HUES6 (cell line): ENCODE data around the gene CCNL2.
A peak's percentile ranks its signal among the peaks of the same experiment; 100 is the strongest.

Source experiments
- H3K27ac ChIP-seq: 2 replicates; pipeline ENCODE4 v1.7.0; 2013; ENCODE audit warnings: low read depth, mild to moderate bottlenecking, low read length, inconsistent platforms
- H3K27me3 ChIP-seq: 2 replicates; pipeline ENCODE4 v1.6.1; 2013; ENCODE audit warnings: low read length; ENCODE audit not compliant: control insufficient read depth, insufficient read depth
- H3K36me3 ChIP-seq: 2 replicates; pipeline ENCODE4 v1.6.1; 2013; ENCODE audit warnings: low read length; ENCODE audit not compliant: control insufficient read depth, insufficient read depth
- H3K4me1 ChIP-seq: 2 replicates; pipeline ENCODE4 v1.6.1; 2013; ENCODE audit warnings: low read length; ENCODE audit not compliant: control insufficient read depth, insufficient read depth
- H3K4me3 ChIP-seq: 2 replicates; pipeline ENCODE4 v1.5.1; 2013; ENCODE audit warnings: low read depth, low read length
- H3K9ac ChIP-seq: one replicate; pipeline ENCODE4 v1.6.1; 2013; ENCODE audit warnings: mild to moderate bottlenecking, low read length
- H3K9me3 ChIP-seq: 2 replicates; pipeline ENCODE4 v1.6.1; 2013; ENCODE audit warnings: low read depth, low read length; ENCODE audit not compliant: control insufficient read depth, insufficient read depth

The CCNL2 gene

DNA sequence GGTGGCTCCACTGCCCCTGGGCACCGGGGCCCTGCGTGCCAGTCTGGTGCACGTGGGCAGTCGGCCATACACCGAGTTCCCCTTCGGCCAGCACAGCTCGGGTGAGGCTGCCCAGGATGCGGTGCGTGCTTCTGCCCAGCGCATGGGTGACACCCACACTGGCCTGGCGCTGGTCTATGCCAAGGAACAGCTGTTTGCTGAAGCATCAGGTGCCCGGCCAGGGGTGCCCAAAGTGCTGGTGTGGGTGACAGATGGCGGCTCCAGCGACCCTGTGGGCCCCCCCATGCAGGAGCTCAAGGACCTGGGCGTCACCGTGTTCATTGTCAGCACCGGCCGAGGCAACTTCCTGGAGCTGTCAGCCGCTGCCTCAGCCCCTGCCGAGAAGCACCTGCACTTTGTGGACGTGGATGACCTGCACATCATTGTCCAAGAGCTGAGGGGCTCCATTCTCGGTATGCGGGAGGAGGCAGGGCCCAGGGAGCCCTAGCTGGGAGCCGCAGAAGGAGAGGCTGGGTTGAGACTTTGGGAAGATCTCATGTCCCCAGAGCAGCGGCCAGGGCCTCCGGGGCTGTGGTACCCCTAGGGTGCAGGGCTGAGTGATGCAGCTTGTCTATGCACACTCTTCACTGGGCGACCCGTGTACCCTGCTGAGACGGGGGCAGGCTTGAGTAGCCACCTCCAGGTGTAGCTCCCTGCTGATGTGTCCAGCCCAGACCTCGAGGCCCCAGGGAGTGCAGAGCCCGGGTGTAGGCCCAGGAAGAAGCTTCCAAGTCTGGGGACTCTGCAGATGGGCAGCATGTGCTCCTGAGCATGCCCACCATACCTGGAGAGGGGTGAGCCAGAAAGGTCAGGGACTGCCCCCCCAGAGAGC lies 38.1 kb upstream of the CCNL2 start:
- H3K36me3 ChIP-seq = no peaks in the 10 kb centered on the region; the same call in 1 of the 2 replicates
- no peak overlapping the region for H3K4me3 ChIP-seq
- no peaks in the 10 kb centered on the region for H3K9me3 ChIP-seq
- H3K27ac ChIP-seq = no peak overlapping the region
- H3K9ac ChIP-seq = no peak overlapping the region
- H3K27me3 ChIP-seq = peaks cover 7% of the 10 kb centered on the region; the same call in 1 of the 2 replicates
- H3K4me1 ChIP-seq = peaks cover 48% of the 10 kb centered on the region

DNA sequence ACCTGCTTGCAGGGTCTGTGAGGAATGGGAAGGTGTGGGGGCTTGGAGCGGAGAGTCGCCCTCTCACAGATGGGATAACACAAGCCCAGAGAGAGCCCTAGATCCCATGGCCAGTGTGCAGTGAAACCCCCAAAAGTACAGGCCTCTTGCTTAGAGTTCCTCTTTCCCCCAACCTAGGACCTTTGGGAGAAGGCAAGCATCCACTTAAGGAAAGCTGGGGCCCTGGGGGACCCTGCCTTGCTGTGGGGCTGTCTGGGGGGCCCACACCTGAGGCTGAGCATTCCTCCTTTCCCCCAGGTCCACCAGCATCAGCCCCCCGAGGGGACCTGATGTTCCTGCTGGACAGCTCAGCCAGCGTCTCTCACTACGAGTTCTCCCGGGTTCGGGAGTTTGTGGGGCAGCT lies 37.5 kb upstream of the CCNL2 start:
- Histone ChIP-seq H3K4me3 (peak overlapping the region; percentile 62), H3K9ac (peak overlapping the region; percentile 64), H3K36me3 (no peaks in the 10 kb centered on the region; the same call in 1 of the 2 replicates), H3K4me1 (peaks cover 54% of the 10 kb centered on the region), H3K9me3 (no peaks in the 10 kb centered on the region), H3K27me3 (peaks cover 7% of the 10 kb centered on the region; the same call in 1 of the 2 replicates), H3K27ac (no peak overlapping the region)

DNA sequence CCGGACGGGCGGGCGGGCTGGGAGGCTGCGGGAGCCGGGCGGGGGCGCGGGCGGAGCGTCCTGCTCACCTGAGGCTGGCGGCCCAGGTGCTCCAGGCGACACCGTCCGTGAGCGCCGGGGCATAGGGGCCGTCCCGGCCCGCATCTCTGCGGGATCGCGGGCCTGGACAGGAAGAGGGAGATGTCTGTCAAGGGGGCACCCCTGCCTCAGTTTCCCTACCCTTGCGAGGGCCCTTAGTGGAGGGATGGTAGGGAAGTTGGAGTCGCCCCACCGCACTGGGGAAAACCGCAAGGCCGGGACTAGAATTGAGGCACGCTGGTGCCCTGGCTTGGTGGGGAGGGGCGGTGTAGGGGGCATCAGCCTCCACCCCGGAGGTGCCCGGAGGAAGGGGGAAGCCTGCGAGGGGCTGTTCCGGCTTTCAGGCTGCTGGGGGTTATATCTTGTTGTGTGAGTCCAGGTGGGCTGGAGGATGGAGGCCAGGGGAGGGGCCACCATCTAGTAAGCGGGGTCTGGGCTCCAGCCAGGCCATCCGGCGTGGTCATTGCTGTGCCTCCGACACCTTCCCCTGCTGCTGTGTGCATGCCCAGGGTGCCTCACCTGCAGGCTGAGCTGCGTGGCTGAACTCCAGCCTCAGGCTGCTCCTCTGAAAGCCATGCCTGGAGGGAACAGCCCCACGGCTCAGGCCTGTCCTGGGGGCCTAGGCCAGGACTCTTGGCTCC lies 36.9 kb upstream of the CCNL2 start:
- Histone ChIP-seq H3K36me3 (no peaks in the 10 kb centered on the region; the same call in 1 of the 2 replicates), H3K27ac (no peak overlapping the region), H3K27me3 (peaks cover 7% of the 10 kb centered on the region; the same call in 1 of the 2 replicates), H3K4me3 (peak overlapping the region; percentile 62), H3K9ac (peak overlapping the region; percentile 64), H3K4me1 (peaks cover 57% of the 10 kb centered on the region), H3K9me3 (no peaks in the 10 kb centered on the region)

DNA sequence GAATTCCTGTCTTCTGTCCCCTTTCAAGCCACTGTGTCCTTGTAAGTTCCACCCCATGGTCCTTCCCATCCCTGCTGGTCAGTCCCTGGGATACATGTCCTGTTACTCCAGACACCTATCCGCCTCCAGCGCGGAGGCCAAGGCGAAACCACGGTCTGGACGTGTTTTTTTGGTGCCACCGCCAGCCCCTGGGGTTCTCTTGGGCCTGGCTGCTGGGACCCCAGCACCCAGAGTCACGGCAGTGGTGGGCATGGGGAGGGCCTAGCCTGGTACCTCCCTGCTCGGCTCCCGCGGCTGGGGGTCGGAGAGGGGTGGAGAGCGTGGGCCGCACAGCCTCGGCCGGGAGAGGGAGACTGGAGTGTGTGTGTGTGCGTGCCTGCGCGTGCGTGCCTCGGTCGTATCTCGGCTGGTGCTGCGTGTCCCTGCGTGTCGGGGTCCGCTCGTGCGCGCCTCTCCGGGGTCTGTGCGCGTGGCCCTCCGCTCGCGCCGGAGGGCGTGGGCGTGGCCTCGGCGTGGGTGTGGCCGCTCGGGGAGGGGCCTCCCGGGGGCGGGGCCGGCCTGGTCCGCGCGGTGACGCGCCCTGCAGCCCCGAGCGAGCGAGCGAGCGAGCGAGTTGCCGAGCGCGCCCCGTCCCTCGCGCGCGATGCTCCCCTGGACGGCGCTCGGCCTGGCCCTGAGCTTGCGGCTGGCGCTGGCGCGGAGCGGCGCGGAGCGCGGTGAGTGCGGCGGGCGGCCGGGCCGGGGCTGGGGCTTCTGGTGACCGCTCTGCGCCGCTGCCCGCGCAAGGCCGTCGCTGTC lies 36.2 kb upstream of the CCNL2 start, which contains the start of gene VWA1:
Gene VWA1 (plus strand): TSS at position 585 of the 798 bp plus-strand sequence. CDS start 59 bp downstream, at position 644.
- Histone ChIP-seq H3K4me3 (peak within 1 kb of the TSS; percentile 62), H3K9me3 (no peaks in the 10 kb centered on the region), H3K4me1 (peaks cover 57% of the 10 kb centered on the region), H3K36me3 (no peaks in the 10 kb centered on the region; the same call in 1 of the 2 replicates), H3K27ac (peak within 1 kb of the TSS; percentile 84; the same call in 1 of the 2 replicates), H3K27me3 (peaks cover 7% of the 10 kb centered on the region; the same call in 1 of the 2 replicates), H3K9ac (peak within 1 kb of the TSS; percentile 87)

DNA sequence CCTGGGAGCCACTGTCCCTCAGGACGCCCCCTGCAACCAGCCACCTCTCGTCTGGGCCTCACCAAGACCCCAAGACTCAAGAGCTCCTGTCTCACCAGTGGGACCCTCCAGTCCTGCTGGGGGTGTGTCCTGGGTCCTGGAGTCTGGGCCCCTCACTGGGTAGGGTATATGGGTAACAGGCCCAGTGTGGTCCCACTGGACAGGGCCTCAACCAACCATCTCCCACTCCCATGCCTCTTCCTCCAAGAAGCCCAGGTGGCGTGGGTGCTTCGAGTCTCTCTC lies 35.6 kb upstream of the CCNL2 start:
- Histone ChIP-seq H3K9me3 (no peaks in the 10 kb centered on the region), H3K27ac (peak overlapping the region; percentile 84; the same call in 1 of the 2 replicates), H3K4me3 (peak overlapping the region; percentile 62), H3K9ac (peak overlapping the region; percentile 87), H3K27me3 (peaks cover 7% of the 10 kb centered on the region; the same call in 1 of the 2 replicates), H3K36me3 (no peaks in the 10 kb centered on the region; the same call in 1 of the 2 replicates), H3K4me1 (peaks cover 61% of the 10 kb centered on the region)

DNA sequence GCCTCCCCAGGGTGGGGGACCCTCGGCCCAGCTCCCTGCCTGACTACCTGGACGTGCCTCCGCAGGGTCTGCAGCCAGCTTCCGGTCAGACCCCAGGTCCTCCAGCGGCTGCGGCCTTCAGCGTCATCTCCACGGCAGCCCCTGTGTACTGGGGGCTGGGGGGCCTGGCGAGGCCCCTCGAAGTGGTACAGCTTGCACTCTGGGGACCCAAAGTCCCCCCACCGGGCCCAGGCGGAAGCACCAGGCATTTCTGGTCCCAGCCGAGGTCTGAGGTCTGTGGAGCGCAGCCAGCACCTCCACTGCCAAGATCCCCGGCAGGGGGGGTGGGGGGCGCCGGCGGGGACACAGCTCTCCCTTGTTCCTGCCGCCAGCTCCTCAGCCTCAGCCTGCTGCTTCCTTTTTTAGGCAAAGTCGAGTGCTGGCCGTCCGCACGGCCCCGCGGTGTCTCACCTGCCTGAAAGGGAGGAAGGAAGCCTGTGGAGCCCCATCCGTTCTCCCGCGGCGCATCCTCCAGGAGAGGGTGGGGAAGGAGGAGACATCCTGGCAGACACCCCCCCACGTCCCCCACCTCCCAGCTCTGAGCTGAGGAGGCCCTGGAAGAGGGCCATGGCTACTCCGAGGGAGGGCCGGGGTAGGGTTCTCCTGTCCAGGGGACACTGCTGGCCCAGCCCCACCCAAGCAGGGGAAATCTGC lies 35.1 kb upstream of the CCNL2 start:
- Histone ChIP-seq H3K36me3 (no peaks in the 10 kb centered on the region; the same call in 1 of the 2 replicates), H3K4me3 (peak overlapping the region; percentile 62), H3K9ac (peak overlapping the region; percentile 87), H3K27me3 (peaks cover 7% of the 10 kb centered on the region; the same call in 1 of the 2 replicates), H3K4me1 (peaks cover 61% of the 10 kb centered on the region), H3K9me3 (no peaks in the 10 kb centered on the region), H3K27ac (peak overlapping the region; percentile 84; the same call in 1 of the 2 replicates)

DNA sequence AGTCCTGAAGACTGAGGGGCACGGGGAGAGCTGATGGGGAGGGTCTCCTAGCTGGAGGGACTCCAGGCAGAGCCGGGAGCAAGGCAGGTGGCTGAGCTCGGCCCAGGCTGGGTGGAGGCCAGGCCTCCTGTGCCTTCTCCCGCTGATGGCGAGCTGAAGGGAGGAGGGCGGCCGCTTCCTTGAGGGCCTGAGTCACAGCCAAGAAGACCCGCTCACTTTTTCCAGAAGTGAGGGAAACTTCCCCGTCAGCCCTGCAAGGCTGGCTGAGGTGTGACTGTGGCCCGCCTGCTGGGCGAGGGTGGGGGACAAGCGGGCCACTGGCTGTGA lies 34.6 kb upstream of the CCNL2 start:
- Histone ChIP-seq H3K36me3 (no peaks in the 10 kb centered on the region), H3K27me3 (peaks cover 7% of the 10 kb centered on the region; the same call in 1 of the 2 replicates), H3K9me3 (no peaks in the 10 kb centered on the region), H3K9ac (peak overlapping the region; percentile 87), H3K27ac (peak overlapping the region; percentile 84; the same call in 1 of the 2 replicates), H3K4me1 (peaks cover 61% of the 10 kb centered on the region), H3K4me3 (peak overlapping the region; percentile 62; the same call in 1 of the 2 replicates)

DNA sequence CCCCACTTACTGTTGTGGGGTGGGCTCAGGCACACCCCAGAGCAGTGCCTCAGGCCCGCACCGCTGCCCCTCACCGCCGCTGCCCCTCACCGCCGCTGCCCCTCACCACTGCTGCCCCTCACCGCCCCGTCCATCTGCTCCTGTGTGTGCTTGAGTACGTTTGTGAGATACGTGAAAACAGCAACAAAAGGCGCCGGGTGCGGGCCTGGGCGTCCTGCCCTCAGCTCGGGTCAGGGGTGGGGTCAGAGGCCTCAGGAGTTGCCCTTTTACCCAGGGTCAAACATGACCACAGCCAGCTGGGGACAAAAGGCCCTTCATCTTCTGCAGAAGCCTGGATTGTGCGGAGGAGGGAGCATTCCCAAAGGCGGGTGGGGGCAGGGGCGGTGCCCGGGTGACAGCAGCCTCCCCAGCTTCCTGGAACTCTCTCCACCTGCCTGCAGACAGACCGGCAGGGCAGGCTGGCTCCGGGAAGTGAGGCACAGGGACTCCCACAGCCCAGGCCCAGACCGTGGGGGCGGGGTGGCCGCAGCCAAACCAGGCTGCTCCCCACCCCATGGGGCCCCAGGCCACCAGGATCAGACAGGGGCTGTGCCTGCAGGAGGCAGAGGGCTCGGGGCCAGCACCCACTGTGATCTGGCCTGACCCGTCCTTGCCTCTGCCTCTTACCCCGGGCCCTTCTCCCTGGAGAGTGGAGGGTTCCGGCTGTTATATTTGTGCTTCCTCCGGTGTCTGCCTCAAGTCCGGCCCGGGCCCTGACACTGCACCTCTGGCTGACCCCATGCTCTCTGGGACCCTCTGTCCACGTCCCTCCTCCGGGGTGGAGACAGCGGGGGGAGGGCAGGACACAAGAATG lies 34.0 kb upstream of the CCNL2 start:
- Histone ChIP-seq H3K4me3 (peak overlapping the region; percentile 62; the same call in 1 of the 2 replicates), H3K27ac (peak overlapping the region; percentile 84; the same call in 1 of the 2 replicates), H3K4me1 (peaks cover 61% of the 10 kb centered on the region), H3K27me3 (peaks cover 7% of the 10 kb centered on the region; the same call in 1 of the 2 replicates), H3K36me3 (no peaks in the 10 kb centered on the region), H3K9me3 (no peaks in the 10 kb centered on the region), H3K9ac (peak overlapping the region; percentile 87)

DNA sequence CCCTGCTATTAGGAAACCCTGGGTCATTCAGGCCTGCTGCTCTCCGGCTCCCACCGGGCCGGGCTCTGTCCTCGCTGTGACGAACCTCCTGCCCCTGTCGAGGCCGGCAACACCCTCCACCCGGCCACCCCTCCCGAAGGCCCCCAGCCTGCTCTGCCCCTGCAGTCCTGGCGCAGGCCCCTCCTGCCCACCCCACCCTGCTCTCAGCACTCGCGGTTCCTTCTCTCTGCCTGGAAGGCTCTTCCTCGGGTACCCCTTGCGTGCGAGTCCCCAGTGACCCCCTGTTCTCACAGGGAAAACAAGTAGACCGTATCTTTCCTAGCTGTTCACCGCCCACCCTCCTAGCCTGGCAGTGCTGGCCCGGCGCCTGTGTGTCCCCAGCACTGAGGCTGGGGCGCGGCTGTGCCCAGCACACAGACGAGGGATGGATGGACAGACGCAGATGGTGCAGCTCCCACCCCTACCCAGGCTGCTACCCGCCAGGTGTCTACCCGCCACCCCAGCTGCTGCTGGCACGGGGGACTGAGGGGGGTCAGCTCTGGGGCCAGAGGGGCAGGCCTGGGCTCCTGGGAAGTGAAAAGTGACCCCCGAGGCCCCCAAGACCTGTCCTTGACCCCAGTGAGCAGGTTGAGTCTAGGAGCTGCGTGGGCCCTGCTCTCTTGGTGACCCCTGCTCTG lies 33.3 kb upstream of the CCNL2 start:
- Histone ChIP-seq H3K4me1 (peaks cover 53% of the 10 kb centered on the region), H3K27me3 (peaks cover 7% of the 10 kb centered on the region; the same call in 1 of the 2 replicates), H3K9me3 (no peaks in the 10 kb centered on the region), H3K9ac (peak overlapping the region; percentile 87), H3K36me3 (no peaks in the 10 kb centered on the region), H3K4me3 (no peak overlapping the region), H3K27ac (peak overlapping the region; percentile 84; the same call in 1 of the 2 replicates)
